Measurements from ENCODE around the gene NCK2. TPM values are rescaled to one million over a fixed set of nuclear protein-coding genes. Genes with fewer than 3 reads are reported as not detected.

The NCK2 gene
- total and polyA plus RNA-seq, 9 of the 15 experiments (the other 6 are each of a cell fraction or from before 2014, with no cell fraction given): 0.90 to 27.9 (median 15.9) TPM

GRCh38 chr2:105904938-105905337, 160.2 kb downstream of the NCK2 start:
- no peak for DNase-seq (ENCODE audit: extremely low read depth in 1 of 4, low spot score in 3 of 4)
- TF ChIP-seq YBX1 (IDR thresholded peaks at IDR 0.05) (no peak), ZFP91 (CRISPR knock-in tag; IDR thresholded peaks at IDR 0.05) (no peak), NR2C2 (CRISPR knock-in tag; IDR thresholded peaks at IDR 0.05) (no peak), NR2C2 (tag; IDR thresholded peaks at IDR 0.05) (no peak), ARNT (IDR thresholded peaks at IDR 0.05) (no peak), ZBTB12 (CRISPR knock-in tag; IDR thresholded peaks at IDR 0.05) (no peak), ATF4 (CRISPR knock-in tag; IDR thresholded peaks at IDR 0.05) (no peak), ZNF586 (CRISPR knock-in tag; conservative IDR thresholded peaks at IDR 0.05) (no peak), ZFX (CRISPR knock-in tag; IDR thresholded peaks at IDR 0.05) (no peak)
- no peak for FAIRE-seq
- Histone ChIP-seq H3K79me2 (ENCODE audit: control insufficient read depth, insufficient read depth, low read length) (no peaks in the 10 kb centered on the region), H3K27ac (ENCODE audit: extremely low read depth, low read depth, low read length) (no peak overlapping the region), H3K4me3 (no peak overlapping the region), H3K9me1 (ENCODE audit: control insufficient read depth, insufficient read depth, low read length) (no peaks in the 10 kb centered on the region), H3K36me3 (ENCODE audit: control insufficient read depth, insufficient read depth, low read length) (no peaks in the 10 kb centered on the region), H3K4me2 (ENCODE audit: insufficient read depth, low read length) (no peak overlapping the region), H2AFZ (ENCODE audit: low read depth, low read length) (no peak overlapping the region), H4K20me1 (replicated peaks; ENCODE audit: control insufficient read depth, insufficient read depth, low read length) (no peaks in the 10 kb centered on the region), H3K4me1 (replicated peaks in 1 of 2; ENCODE audit: control insufficient read depth in 2 of 2, insufficient read depth in 2 of 2, low read length in 2 of 2) (no peaks in the 10 kb centered on the region; a peak in 1 of 5 replicates), H3K9me3 (replicated peaks; ENCODE audit: control insufficient read depth, insufficient read depth, low read depth, low read length) (no peaks in the 10 kb centered on the region), H3K27me3 (ENCODE audit: control insufficient read depth in 2 of 2, insufficient read depth in 2 of 2, low read length in 2 of 2) (peaks cover 11 to 21% of the 10 kb centered on the region in 2 experiments; a peak in 3 of 5 replicates), H3K9ac (ENCODE audit: insufficient read depth in 1 of 2, low read depth in 2 of 2, low read length in 2 of 2) (no peak overlapping the region)
- CTCF ChIA-PET (ENCODE audit: low intra/inter-chr PET ratio): interaction anchor here (0.7 kb wide), 1 partner anchor 551 kb away, joined by 3 read pairs; no protein-coding TSS in a partner anchor
- in situ Hi-C loops (cut with MboI) (no loop called here), intact Hi-C loops (cut with micrococcal nuclease) (no loop called here)
- 0% methylated on average over 2 of the region's 2 CpGs for WGBS (ENCODE audit: insufficient coverage, low coverage, missing lambda C conversion rate)
- ATAC-seq: no peak
- POLR2A ChIA-PET: no interaction called here
- BruUV-seq (replicated peaks): no TSS peak

Measured in K562 (cell line).